ENCODE data around the gene EML6.
A peak's percentile ranks its signal among the peaks of the same experiment; 100 is the strongest.

The EML6 gene

GRCh38 chr2:54725343-54726099 lies 2.1 kb downstream of the EML6 start:
- DNase-seq (ENCODE audit: low read depth, low spot score), result no peak
- H3K4me3 ChIP-seq (ENCODE audit: low read depth, low read length), result peak overlapping the region; percentile 32
- in situ Hi-C loops (cut with HindIII; ENCODE audit: low sequenced_read_pairs), result no loop called here
- no peak for TF ChIP-seq CTCF (IDR thresholded peaks at IDR 0.05; ENCODE audit: low read depth, low read length)

DNA sequence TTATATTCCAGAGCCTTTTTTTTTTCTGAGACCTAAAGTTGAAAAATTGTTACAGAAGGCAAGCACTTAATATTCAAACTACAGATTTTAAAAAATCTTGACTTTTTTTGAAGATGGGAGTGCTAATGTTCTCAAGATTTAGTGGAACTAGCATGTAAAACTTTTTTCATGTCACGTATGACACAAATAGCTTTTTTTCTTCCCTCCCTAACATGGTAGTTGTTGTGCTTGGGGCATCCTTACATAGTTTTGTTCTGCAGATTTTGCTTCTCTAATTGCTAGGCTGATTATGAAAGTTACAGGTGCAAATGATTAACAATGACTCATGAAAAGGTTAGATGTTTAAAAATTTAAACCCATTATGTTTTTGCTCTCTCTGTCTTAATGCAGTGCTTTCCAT lies 3.0 kb downstream of the EML6 start:
- TF ChIP-seq CTCF (IDR thresholded peaks at IDR 0.05; ENCODE audit: low read depth, low read length), result no peak
- in situ Hi-C loops (cut with HindIII; ENCODE audit: low sequenced_read_pairs), result no loop called here
- H3K4me3 ChIP-seq (ENCODE audit: low read depth, low read length), result no peak overlapping the region
- DNase-seq (ENCODE audit: low read depth, low spot score), result no peak

GRCh38 chr2:54726940-54727339 lies 3.5 kb downstream of the EML6 start:
- no peak for DNase-seq (ENCODE audit: low read depth, low spot score)
- TF ChIP-seq CTCF (IDR thresholded peaks at IDR 0.05; ENCODE audit: low read depth, low read length), result no peak
- H3K4me3 ChIP-seq (ENCODE audit: low read depth, low read length), result no peak overlapping the region
- in situ Hi-C loops (cut with HindIII; ENCODE audit: low sequenced_read_pairs), result no loop called here

GRCh38 chr2:54728669-54729120 lies 5.2 kb downstream of the EML6 start:
- peak; percentile 84 for DNase-seq (ENCODE audit: low read depth, low spot score)
- no peak overlapping the region for H3K4me3 ChIP-seq (ENCODE audit: low read depth, low read length)
- in situ Hi-C loops (cut with HindIII; ENCODE audit: low sequenced_read_pairs), result no loop called here
- peak; percentile 2 for TF ChIP-seq CTCF (IDR thresholded peaks at IDR 0.05; ENCODE audit: low read depth, low read length)

- DNase-seq (ENCODE audit: low read depth, low spot score), result no peak
- TF ChIP-seq CTCF (IDR thresholded peaks at IDR 0.05; ENCODE audit: low read depth, low read length), result no peak
- in situ Hi-C loops (cut with HindIII; ENCODE audit: low sequenced_read_pairs), result no loop called here
- H3K4me3 ChIP-seq (ENCODE audit: low read depth, low read length), result no peak overlapping the region
These were observed 12.2 kb downstream of the EML6 start for GRCh38 chr2:54735636-54736035.

DNA sequence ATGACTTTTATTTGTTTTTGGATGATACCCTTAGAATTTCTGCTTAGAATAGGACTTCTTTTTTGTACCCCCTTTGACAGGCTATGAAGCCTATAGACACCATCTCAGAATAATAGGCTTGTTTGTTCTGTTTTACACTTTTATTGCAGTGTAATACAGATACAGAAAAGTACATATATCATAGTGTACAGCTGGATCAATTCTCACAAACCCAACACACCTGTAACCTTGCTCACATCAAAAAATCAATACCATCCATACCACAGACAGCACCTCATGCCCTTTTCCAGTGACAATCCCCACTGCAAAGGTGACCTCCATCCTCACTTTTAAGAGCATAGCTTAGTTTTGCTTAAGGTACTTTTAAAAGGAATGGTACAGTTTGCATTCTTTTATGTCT lies 14.8 kb downstream of the EML6 start:
- H3K4me3 ChIP-seq (ENCODE audit: low read depth, low read length), result no peak overlapping the region
- DNase-seq (ENCODE audit: low read depth, low spot score), result no peak
- no peak for TF ChIP-seq CTCF (IDR thresholded peaks at IDR 0.05; ENCODE audit: low read depth, low read length)
- in situ Hi-C loops (cut with HindIII; ENCODE audit: low sequenced_read_pairs), result no loop called here

Data from astrocyte of the spinal cord (primary cell).